Natural killer cell (primary cell): ENCODE results near the gene SYMPK. TPM values are rescaled to one million over a fixed set of nuclear protein-coding genes. Genes with fewer than 3 reads are reported as not detected.
A peak's percentile ranks its signal among the peaks of the same experiment; 100 is the strongest.

Experiments
- ATAC-seq, 3 donors: fragments of 150-1000 bp in 2 of 3; fragments of 200-7000 bp in 1 of 3; cut with Tn5 transposase; 1 replicate in 1 of 3; 2 replicates in 2 of 3; pipeline ENCODE4 v1.10.0; 2021; ENCODE audit warnings: mild to moderate bottlenecking in 2 of 3, moderate library complexity in 2 of 3
- DNase-seq, 2 donors: peaks; one replicate each; pipeline versions ENCODE4 v3.0.0 to v3.0.0-alpha.2; 2013 to 2021; ENCODE audit warnings: mixed read lengths in 1 of 2
- H3K27ac ChIP-seq: one replicate; pipeline ENCODE4 v1.5.1; 2013; ENCODE audit warnings: mild to moderate bottlenecking, low read length
- H3K27me3 ChIP-seq: one replicate; pipeline ENCODE4 v1.6.1; 2013; ENCODE audit warnings: low read length; ENCODE audit not compliant: control insufficient read depth, insufficient read depth
- H3K36me3 ChIP-seq: one replicate; pipeline ENCODE4 v1.6.1; 2013; ENCODE audit warnings: low read length; ENCODE audit not compliant: control insufficient read depth, insufficient read depth
- H3K4me1 ChIP-seq: one replicate; pipeline ENCODE4 v1.6.1; 2013; ENCODE audit warnings: low read length; ENCODE audit not compliant: control insufficient read depth, insufficient read depth
- H3K4me3 ChIP-seq: one replicate; pipeline ENCODE4 v1.5.1; 2013; ENCODE audit warnings: low read length
- H3K9me3 ChIP-seq: one replicate; pipeline ENCODE4 v1.6.1; 2013; ENCODE audit warnings: low read length; ENCODE audit not compliant: control insufficient read depth, insufficient read depth
- H3K27ac Mint-ChIP-seq, 2 donors: one replicate each; pipeline ENCODE4 v1.8.0; 2022; ENCODE audit warnings: mild to moderate bottlenecking in 2 of 2, mixed read lengths in 2 of 2, moderate library complexity in 1 of 2
- H3K27me3 Mint-ChIP-seq, 2 donors: one replicate each; pipeline ENCODE4 v1.8.0; 2022; ENCODE audit warnings: low read depth in 2 of 2, mixed read lengths in 2 of 2
- H3K36me3 Mint-ChIP-seq: one replicate; pipeline ENCODE4 v1.8.0; 2022; ENCODE audit warnings: mixed read lengths
- H3K4me1 Mint-ChIP-seq, 2 donors: one replicate each; pipeline ENCODE4 v1.8.0; 2022; ENCODE audit warnings: mixed read lengths in 2 of 2
- H3K4me3 Mint-ChIP-seq: one replicate; pipeline ENCODE4 v1.8.0; 2022; ENCODE audit warnings: mild to moderate bottlenecking, moderate library complexity, mixed read lengths
- H3K9me3 Mint-ChIP-seq, 2 donors: one replicate each; pipeline ENCODE4 v1.8.0; 2022; ENCODE audit warnings: mixed read lengths in 2 of 2
- CTCF ChIP-seq: fragments of 200-600 bp; IDR thresholded peaks from one replicate; pipeline ENCODE4 v1.8.0; 2022; ENCODE audit warnings: antibody characterized with exemption
- WGBS: methylation state at CpG from one replicate; pipeline ENCODE4 v1.1.7; 2013; ENCODE audit warnings: missing lambda C conversion rate; ENCODE audit not compliant: insufficient coverage; 5-methylcytosine and 5-hydroxymethylcytosine counted together
- intact Hi-C: fragments of 100-400 bp; cut with micrococcal nuclease; formaldehyde crosslinking; loops from one replicate; pipeline ENCODE4 v1.14.2; 2022
- total RNA-seq, 4 donors: library from RNA; stranded (reverse); fragments of 120-200 nt in 1 of 4; gene quantifications; one replicate each; pipeline versions ENCODE4 v1.2.3 to v1.2.4, GENCODE V29; 2013 to 2022

Gene SYMPK
- total RNA-seq, 3 donors from 2014 or later (not counting 1 experiment from before 2014, with no cell fraction given): 86.4 to 94.8 (median 86.7) TPM

GRCh38 chr19:45906221-45906620, 43.3 kb upstream of the SYMPK start:
- peaks cover 0 to 19% of the 10 kb centered on the region in 2 donors for H3K4me1 Mint-ChIP-seq

GRCh38 chr19:45905011-45905410, 42.1 kb upstream of the SYMPK start:
- Mint-ChIP-seq H3K27me3 (peaks cover 0 to 10% of the 10 kb centered on the region in 2 donors), H3K4me1 (peaks cover 0 to 28% of the 10 kb centered on the region in 2 donors), H3K9me3 (no peaks in the 10 kb centered on the region), H3K36me3 (no peaks in the 10 kb centered on the region), H3K27ac (no peak overlapping the region), H3K4me3 (no peak overlapping the region)
- WGBS: 91% methylated on average over 10 of the region's 10 CpGs
- TF ChIP-seq CTCF: no peak
- Histone ChIP-seq H3K36me3 (no peaks in the 10 kb centered on the region), H3K9me3 (no peaks in the 10 kb centered on the region), H3K27ac (no peak overlapping the region), H3K27me3 (no peaks in the 10 kb centered on the region), H3K4me1 (peaks cover 22% of the 10 kb centered on the region), H3K4me3 (no peak overlapping the region)
- intact Hi-C loops: no loop called here
- DNase-seq (no peak), ATAC-seq (no peak)

More at GRCh38 chr19:45906221-45906620, 43.3 kb upstream of the SYMPK start:
- ATAC-seq (no peak), DNase-seq (no peak)
- no peak overlapping the region for H3K4me3 ChIP-seq
- no peaks in the 10 kb centered on the region for H3K36me3 Mint-ChIP-seq
- 86% methylated on average over 3 of the region's 3 CpGs for WGBS
- peaks cover 17% of the 10 kb centered on the region for H3K4me1 ChIP-seq
- no peak overlapping the region for H3K27ac Mint-ChIP-seq
- H3K36me3 ChIP-seq: no peaks in the 10 kb centered on the region
- no peaks in the 10 kb centered on the region for H3K27me3 ChIP-seq
- no peak overlapping the region for H3K27ac ChIP-seq
- H3K9me3 ChIP-seq: no peaks in the 10 kb centered on the region
- H3K4me3 Mint-ChIP-seq: no peak overlapping the region
- no peaks in the 10 kb centered on the region for H3K9me3 Mint-ChIP-seq
- TF ChIP-seq CTCF: no peak
- intact Hi-C loops: no loop called here
- peaks cover 3 to 11% of the 10 kb centered on the region in 2 donors for H3K27me3 Mint-ChIP-seq

- Histone ChIP-seq H3K27ac (peak overlapping the region; percentile 73), H3K36me3 (peaks cover 10% of the 10 kb centered on the region), H3K4me3 (peak overlapping the region; percentile 56), H3K27me3 (no peaks in the 10 kb centered on the region), H3K9me3 (no peaks in the 10 kb centered on the region), H3K4me1 (peaks cover 22% of the 10 kb centered on the region)
- peaks cover 0 to 3% of the 10 kb centered on the region in 2 donors for H3K27me3 Mint-ChIP-seq
- peak; percentile 99 to 100 for DNase-seq
- H3K36me3 Mint-ChIP-seq: no peaks in the 10 kb centered on the region
- H3K4me3 Mint-ChIP-seq: peak overlapping the region; percentile 96
- no peaks in the 10 kb centered on the region for H3K9me3 Mint-ChIP-seq
- 3% methylated on average over 70 of the region's 73 CpGs for WGBS
- intact Hi-C loops: loop anchor here (1.0 kb wide), 2 partner anchors 17 to 40 kb away; partner anchors contain the start of genes IRF2BP1 and SYMPK
- H3K27ac Mint-ChIP-seq: peak overlapping the region; percentile 83 to 92
- ATAC-seq: peak; percentile 85 to 93 (median 87)
- TF ChIP-seq CTCF: no peak
- peaks cover 0 to 30% of the 10 kb centered on the region in 2 donors for H3K4me1 Mint-ChIP-seq
Measured at GRCh38 chr19:45902651-45903625, 40.0 kb upstream of the SYMPK start.
